ENCODE results near the gene CATSPERZ. TPM values are rescaled to one million over a fixed set of nuclear protein-coding genes. Genes with fewer than 3 reads are reported as not detected.

Gene CATSPERZ
- polyA plus RNA-seq, 3 donors: 0.15 TPM; not detected in 1

GRCh38 chr11:64281957-64282770, 18.0 kb upstream of the CATSPERZ start:
- H3K27ac ChIP-seq (ENCODE audit: low read depth, low read length): no peak overlapping the region
- WGBS, 3 donors: 95 to 96% (median 96%) methylated on average over 22 of the region's 22 CpGs

GRCh38 chr11:64283092-64283491, 17.1 kb upstream of the CATSPERZ start:
- H3K27ac ChIP-seq (ENCODE audit: low read depth, low read length): no peak overlapping the region
- WGBS, 3 donors: 91 to 92% (median 91%) methylated on average over 3 of the region's 3 CpGs

GRCh38 chr11:64284048-64284961, 15.9 kb upstream of the CATSPERZ start, which contains the start of gene BAD:
BAD (minus strand) TSS chr11:64284665; CDS start chr11:64284368, 297 bp downstream.
- peak within 1 kb of the TSS; percentile 56 for H3K27ac ChIP-seq (ENCODE audit: low read depth, low read length)
- WGBS, 3 donors: 2 to 3% (median 2%) methylated on average over 35 to 44 of the region's 44 CpGs

- peak within 1 kb of the TSS; percentile 56 for H3K27ac ChIP-seq (ENCODE audit: low read depth, low read length)
- 0 to 1% (median 0%) methylated on average over 70 to 102 of the region's 102 CpGs for WGBS, 3 donors
These were observed 14.9 kb upstream of the CATSPERZ start, which contains the start of gene GPR137 for GRCh38 chr11:64284962-64285884. GPR137 (plus strand) TSS chr11:64285848; CDS start chr11:64286525, 677 bp downstream.

- WGBS, 3 donors: 27 to 32% (median 28%) methylated on average over 33 to 40 of the region's 40 CpGs
- H3K27ac ChIP-seq (ENCODE audit: low read depth, low read length): no peak overlapping the region
These were observed 14.0 kb upstream of the CATSPERZ start for GRCh38 chr11:64285885-64286800.

GRCh38 chr11:64286801-64287159, 13.4 kb upstream of the CATSPERZ start:
- 76 to 92% (median 89%) methylated on average over 9 of the region's 9 CpGs for WGBS, 3 donors
- no peak overlapping the region for H3K27ac ChIP-seq (ENCODE audit: low read depth, low read length)

- WGBS, 3 donors: 94 to 95% (median 95%) methylated on average over 33 of the region's 33 CpGs
- no peak overlapping the region for H3K27ac ChIP-seq (ENCODE audit: low read depth, low read length)
These were observed 12.3 kb upstream of the CATSPERZ start for GRCh38 chr11:64287676-64288352.

- 87 to 92% (median 92%) methylated on average over 9 of the region's 9 CpGs for WGBS, 3 donors
- H3K27ac ChIP-seq (ENCODE audit: low read depth, low read length): no peak overlapping the region
These were observed 11.8 kb upstream of the CATSPERZ start for GRCh38 chr11:64288353-64288750.

GRCh38 chr11:64289002-64289564, 11.1 kb upstream of the CATSPERZ start:
- WGBS, 3 donors: 93 to 96% (median 95%) methylated on average over 13 of the region's 13 CpGs
- no peak overlapping the region for H3K27ac ChIP-seq (ENCODE audit: low read depth, low read length)

GRCh38 chr11:64290352-64291261, 9.6 kb upstream of the CATSPERZ start:
- WGBS, 3 donors: 49 to 62% (median 56%) methylated on average over 8 to 10 of the region's 10 CpGs
- no peak overlapping the region for H3K27ac ChIP-seq (ENCODE audit: low read depth, low read length)

- 4 to 7% (median 6%) methylated on average over 31 to 45 of the region's 45 CpGs for WGBS, 3 donors
- no peak within 1 kb of the TSS for H3K27ac ChIP-seq (ENCODE audit: low read depth, low read length)
These were observed 8.9 kb upstream of the CATSPERZ start, which contains the start of gene KCNK4 for GRCh38 chr11:64291262-64291751. KCNK4 (plus strand) TSS chr11:64291302; CDS start chr11:64293019, 1,717 bp downstream.

- H3K27ac ChIP-seq (ENCODE audit: low read depth, low read length): no peak overlapping the region
- 0 to 1% (median 1%) methylated on average over 64 to 96 of the region's 96 CpGs for WGBS, 3 donors
These were observed 8.3 kb upstream of the CATSPERZ start for GRCh38 chr11:64291752-64292459.

- no peak overlapping the region for H3K27ac ChIP-seq (ENCODE audit: low read depth, low read length)
- WGBS, 3 donors: 33 to 58% (median 35%) methylated on average over 29 to 42 of the region's 42 CpGs
These were observed 7.5 kb upstream of the CATSPERZ start for GRCh38 chr11:64292460-64293254.

- no peak overlapping the region for H3K27ac ChIP-seq (ENCODE audit: low read depth, low read length)
- 56 to 63% (median 57%) methylated on average over 3 of the region's 3 CpGs for WGBS, 3 donors
These were observed 5.4 kb upstream of the CATSPERZ start for GRCh38 chr11:64294774-64295173.

Data from adipose tissue (tissue), 3 donors.